Ureter (tissue), 1 donor: Measurements from ENCODE around the gene SPATA31C2. TPM values are rescaled to one million over a fixed set of nuclear protein-coding genes. Genes with fewer than 3 reads are reported as not detected.
"Not testable (repeated sequence)": the region's sequence is repeated elsewhere in the genome, so short reads cannot be mapped to it uniquely, and the experiment has no call there.

Source experiments
- DNase-seq: peaks from one replicate; pipeline ENCODE4 v3.0.0-alpha.2; 2020; ENCODE audit warnings: low spot score
- total RNA-seq: library from RNA; stranded (reverse); gene quantifications from one replicate; pipeline ENCODE4 v1.2.4, GENCODE V29; 2023
- donor health status: DM: yes; HTN: yes; CAD: no.

SPATA31C2 gene
- total RNA-seq, 1 donor from 2014 or later: not detected

GRCh38 chr9:88127700-88128300 is 10.5 kb downstream of the SPATA31C2 start:
- DNase-seq: not testable (repeated sequence)

GRCh38 chr9:88123413-88123812 is 14.9 kb downstream of the SPATA31C2 start:
- not testable (repeated sequence) for DNase-seq

GRCh38 chr9:88118121-88118520 is 20.2 kb downstream of the SPATA31C2 start:
- not testable (repeated sequence) for DNase-seq

GRCh38 chr9:88114968-88115612 is 23.2 kb downstream of the SPATA31C2 start:
- not testable (repeated sequence) for DNase-seq

- DNase-seq: not testable (repeated sequence)
Observed at GRCh38 chr9:88114283-88114967, 23.9 kb downstream of the SPATA31C2 start.

GRCh38 chr9:88113156-88114130 is 24.8 kb downstream of the SPATA31C2 start:
- not testable (repeated sequence) for DNase-seq

GRCh38 chr9:88110026-88110425 is 28.2 kb downstream of the SPATA31C2 start:
- DNase-seq: no peak

- DNase-seq: no peak
Observed at GRCh38 chr9:88108779-88109178, 29.5 kb downstream of the SPATA31C2 start.

- DNase-seq: no peak
Observed at GRCh38 chr9:88106492-88106891, 31.8 kb downstream of the SPATA31C2 start.

GRCh38 chr9:88092797-88093331 is 45.4 kb downstream of the SPATA31C2 start:
- DNase-seq: no peak

- DNase-seq: no peak
Observed at GRCh38 chr9:88090151-88090581, 48.1 kb downstream of the SPATA31C2 start.

GRCh38 chr9:88087906-88088305 is 50.4 kb downstream of the SPATA31C2 start:
- DNase-seq: no peak

GRCh38 chr9:88085476-88085875 is 52.8 kb downstream of the SPATA31C2 start:
- DNase-seq: no peak

GRCh38 chr9:88084357-88085183 is 53.7 kb downstream of the SPATA31C2 start:
- no peak for DNase-seq

Other genes starting within 250 kb of the SPATA31C2 start
- not detected for gene SPATA31C1, start 220.5 kb downstream of the SPATA31C2 start, total RNA-seq
- 11.4 TPM for gene CDK20, start 163.9 kb downstream of the SPATA31C2 start, total RNA-seq
- 77.9 TPM for gene SPIN1, start 250.0 kb upstream of the SPATA31C2 start, total RNA-seq